K562 (cell line): ENCODE measurements around the gene IRAK3. TPM values are rescaled to one million over a fixed set of nuclear protein-coding genes. Genes with fewer than 3 reads are reported as not detected.

Experiments used
- ATAC-seq: fragments of 200-7000 bp; cut with Tn5 transposase; 3 replicates; pipeline ENCODE4 v1.9.1; 2020; ENCODE audit warnings: moderate library complexity
- BruUV-seq: library from RNA; stranded (reverse); fragments of 400-500 nt; replicated peaks from 2 replicates; lab custom pipeline; 2021; lab: Mats Ljungman, UMichigan
- CTCF ChIA-PET: fragments of 300-600 bp; formaldehyde crosslinking; extraction: SDS; loops from one replicate; lab custom pipeline; 2021; ENCODE audit warnings: low intra/inter-chr PET ratio; lab: Yijun Ruan, JAX
- POLR2A ChIA-PET: fragments of 300-600, 350-650 bp; sonication (Branson Sonifier 250); formaldehyde crosslinking; extraction: SDS; loops from one replicate; lab custom pipeline; 2021; ENCODE audit warnings: antibody characterized with exemption, inconsistent platforms; lab: Yijun Ruan, JAX
- DNase-seq, 4 experiments: peaks; one replicate each; pipeline versions ENCODE4 v3.0.0 to v3.0.0-alpha.2; 2011 to 2018; ENCODE audit warnings: low spot score in 3 of 4, mixed read lengths in 3 of 4; ENCODE audit errors: extremely low read depth in 1 of 4
- FAIRE-seq: peaks from 2 replicates; lab custom pipeline; 2011; peaks lifted over from hg19 to GRCh38; lab: Jason Lieb, UNC
- H2AFZ ChIP-seq: 2 replicates; pipeline ENCODE4 v1.6.0; 2011; ENCODE audit warnings: low read depth, low read length, control low read depth, inconsistent platforms
- H3K27ac ChIP-seq: fragments of 200-600 bp; 3 replicates; pipeline ENCODE4 v1.8.0; 2011; ENCODE audit warnings: low read depth, mild to moderate bottlenecking, control low read depth, inconsistent platforms, low read length, moderate library complexity, mixed read lengths; ENCODE audit errors: extremely low read depth
- H3K27me3 ChIP-seq, 2 experiments: fragments of 300-600 bp in 1 of 2; 2 replicates in 1 of 2; 3 replicates in 1 of 2; pipeline versions ENCODE4 v1.6.0 to v1.8.0; 2011; ENCODE audit warnings: inconsistent platforms in 2 of 2, low read length in 2 of 2, mild to moderate bottlenecking in 1 of 2, mixed read lengths in 1 of 2, moderate library complexity in 1 of 2; ENCODE audit not compliant: control insufficient read depth in 2 of 2, insufficient read depth in 2 of 2
- H3K36me3 ChIP-seq: fragments of 300-600 bp; 3 replicates; pipeline ENCODE4 v1.8.0; 2011; ENCODE audit warnings: mild to moderate bottlenecking, low read length, inconsistent platforms; ENCODE audit not compliant: control insufficient read depth, insufficient read depth
- H3K4me1 ChIP-seq, 2 experiments: fragments of 200-600 bp in 1 of 2; replicated peaks in 1 of 2; 2 replicates in 1 of 2; 3 replicates in 1 of 2; pipeline versions ENCODE4 v1.5.1 to v1.8.0; 2011; ENCODE audit warnings: inconsistent platforms in 2 of 2, low read length in 2 of 2, mild to moderate bottlenecking in 1 of 2, mixed read lengths in 1 of 2, moderate library complexity in 1 of 2; ENCODE audit not compliant: control insufficient read depth in 2 of 2, insufficient read depth in 2 of 2
- H3K4me2 ChIP-seq: 2 replicates; pipeline ENCODE4 v1.6.1; 2011; ENCODE audit warnings: low read length, control low read depth, inconsistent platforms, mixed read lengths; ENCODE audit not compliant: insufficient read depth
- H3K4me3 ChIP-seq: fragments of 200-600 bp; sonication (generic), shearing (Covaris generic); 2 replicates; pipeline ENCODE4 v1.5.1; 2016; ENCODE audit warnings: control low read depth, inconsistent platforms
- H3K79me2 ChIP-seq: fragments of 200-600 bp; 3 replicates; pipeline ENCODE4 v1.8.0; 2011; ENCODE audit warnings: low read length, inconsistent platforms; ENCODE audit not compliant: control insufficient read depth, insufficient read depth
- H3K9ac ChIP-seq, 2 experiments: 2 replicates each; pipeline versions ENCODE4 v1.6.0 to v1.6.1; 2011; ENCODE audit warnings: low read depth in 2 of 2, low read length in 2 of 2, control low read depth in 1 of 2, inconsistent platforms in 1 of 2, mild to moderate bottlenecking in 1 of 2, mixed read lengths in 1 of 2; ENCODE audit not compliant: insufficient read depth in 1 of 2
- H3K9me1 ChIP-seq: one replicate; pipeline ENCODE4 v1.6.0; 2011; ENCODE audit warnings: inconsistent platforms, mild to moderate bottlenecking, low read length, moderate library complexity; ENCODE audit not compliant: control insufficient read depth, insufficient read depth
- H3K9me3 ChIP-seq: replicated peaks from 2 replicates; pipeline ENCODE4 v1.5.1; 2011; ENCODE audit warnings: low read depth, low read length, inconsistent platforms; ENCODE audit not compliant: control insufficient read depth, insufficient read depth
- H4K20me1 ChIP-seq: replicated peaks from 2 replicates; pipeline ENCODE4 v1.6.1; 2011; ENCODE audit warnings: low read length, inconsistent platforms, mixed read lengths; ENCODE audit not compliant: control insufficient read depth, insufficient read depth
- NR2C2 ChIP-seq, 2 experiments: fragments of 200-800 bp in 1 of 2; sonication (Bioruptor generic) in 1 of 2; sonication (generic) in 1 of 2; formaldehyde crosslinking in 1 of 2; IDR thresholded peaks; 2 replicates each; pipeline versions ENCODE4 v1.6.1 to v1.8.0; 2016 to 2022; ENCODE audit warnings: mild to moderate bottlenecking in 1 of 2, missing compliant biosample characterization in 1 of 2, missing genetic modification characterization in 1 of 2, missing genetic modification reagents in 1 of 2
- RAD21 ChIP-seq, 2 experiments: fragments of 250-450 bp in 1 of 2; fragments of 450-650 bp in 1 of 2; sonication (Bioruptor Pico) in 1 of 2; formaldehyde crosslinking in 1 of 2; IDR thresholded peaks in 1 of 2; conservative IDR thresholded peaks in 1 of 2; 2 replicates each; pipeline versions ENCODE4 v1.4.0 to v1.8.0; 2020 to 2022; ENCODE audit warnings: mild to moderate bottlenecking in 2 of 2, moderate library complexity in 1 of 2
- SMC3 ChIP-seq: conservative IDR thresholded peaks from 2 replicates; pipeline ENCODE4 v1.6.1; 2011; ENCODE audit warnings: low read depth, low read length, improper control_type of control experiment; ENCODE audit not compliant: insufficient read depth
- SRSF9 ChIP-seq: fragments of 200-400 bp; formaldehyde crosslinking; IDR thresholded peaks from 2 replicates; pipeline ENCODE4 v1.6.1; 2017; ENCODE audit warnings: low read depth, low read length, borderline replicate concordance
- TEAD1 ChIP-seq, 2 experiments: fragments of 450-650 bp in 1 of 2; sonication (generic) in 1 of 2; formaldehyde crosslinking; IDR thresholded peaks; 2 replicates each; pipeline versions ENCODE4 v1.4.0 to v1.8.0; 2020 to 2022; ENCODE audit warnings: mild to moderate bottlenecking in 2 of 2, missing genetic modification reagents in 1 of 2
- WGBS: fragments of 100-300 bp; shearing (Covaris generic); methylation state at CpG from one replicate; pipeline ENCODE4 v1.1.6; 2016; ENCODE audit warnings: low coverage, mixed read lengths; ENCODE audit not compliant: insufficient coverage; ENCODE audit errors: missing lambda C conversion rate; 5-methylcytosine and 5-hydroxymethylcytosine counted together
- in situ Hi-C: fragments of 300-500 bp; cut with MboI; formaldehyde crosslinking; loops from 4 replicates; pipeline ENCODE4 v1.15.0; 2018; ENCODE audit warnings: inconsistent platforms, mixed read lengths
- intact Hi-C: fragments of 100-400 bp; cut with micrococcal nuclease; formaldehyde crosslinking; loops from 2 replicates; pipeline ENCODE4 v1.14.2; 2022
- polyA plus RNA-seq, 8 experiments: library from polyadenylated mRNA; depleted of rRNA in 4 of 8; stranded (reverse) in 5 of 8; unstranded in 3 of 8; fragments of >200 nt; fragmentation: Nextera tagmentation in 2 of 8; fragmentation: Illumina TruSeq in 1 of 8; extraction: Ambion mirVana in 2 of 8; extraction: Trizol in 1 of 8; gene quantifications; 2 replicates each; pipeline versions ENCODE4 v1.2.1 to v1.2.3, GENCODE V29; 2011 to 2014; ENCODE audit warnings: inconsistent platforms in 1 of 8, missing spikeins in 1 of 8
- total RNA-seq, 7 experiments: library from RNA; depleted of rRNA in 6 of 7; stranded (reverse); fragments of >200 nt in 6 of 7; fragmentation: Illumina TruSeq in 2 of 7; extraction: Trizol in 2 of 7; gene quantifications; 2 replicates each; pipeline versions ENCODE4 v1.2.1 to v1.2.3, GENCODE V29; 2011 to 2021; ENCODE audit warnings: low replicate concordance in 1 of 7
- TF ChIP-seq, protein P1 (sequence below): fragments of 200-800 bp; sonication (Bioruptor generic); IDR thresholded peaks from 2 replicates; pipeline ENCODE4 v1.6.1; 2017; ENCODE audit warnings: missing genetic modification characterization, missing compliant biosample characterization
- TF ChIP-seq, protein P2 (sequence below): IDR thresholded peaks from 2 replicates; pipeline ENCODE4 v1.6.1; 2011; ENCODE audit warnings: borderline replicate concordance, low read depth, mild to moderate bottlenecking, moderate library complexity, low read length; ENCODE audit not compliant: insufficient read depth, poor library complexity, severe bottlenecking
- TF ChIP-seq, protein P3 (sequence below), 3 experiments: IDR thresholded peaks in 2 of 3; conservative IDR thresholded peaks in 1 of 3; 2 replicates each; pipeline ENCODE4 v1.5.1; 2011 to 2012; ENCODE audit warnings: low read length in 3 of 3, mild to moderate bottlenecking in 3 of 3, control low read depth in 2 of 3, improper control_type of control experiment in 1 of 3, inconsistent platforms in 1 of 3, low read depth in 1 of 3, mixed read lengths in 1 of 3, moderate library complexity in 1 of 3; ENCODE audit not compliant: insufficient read depth in 2 of 3
- TF ChIP-seq, protein P4 (sequence below): fragments of 450-650 bp; formaldehyde crosslinking; IDR thresholded peaks from 2 replicates; pipeline ENCODE4 v1.4.0; 2020; ENCODE audit warnings: mild to moderate bottlenecking, moderate library complexity

Gene IRAK3
- total and polyA plus RNA-seq, 9 of the 15 experiments (the other 6 are each of a cell fraction or from before 2014, with no cell fraction given): 0.06 to 0.09 (median 0.07) TPM; not detected in 6

DNA sequence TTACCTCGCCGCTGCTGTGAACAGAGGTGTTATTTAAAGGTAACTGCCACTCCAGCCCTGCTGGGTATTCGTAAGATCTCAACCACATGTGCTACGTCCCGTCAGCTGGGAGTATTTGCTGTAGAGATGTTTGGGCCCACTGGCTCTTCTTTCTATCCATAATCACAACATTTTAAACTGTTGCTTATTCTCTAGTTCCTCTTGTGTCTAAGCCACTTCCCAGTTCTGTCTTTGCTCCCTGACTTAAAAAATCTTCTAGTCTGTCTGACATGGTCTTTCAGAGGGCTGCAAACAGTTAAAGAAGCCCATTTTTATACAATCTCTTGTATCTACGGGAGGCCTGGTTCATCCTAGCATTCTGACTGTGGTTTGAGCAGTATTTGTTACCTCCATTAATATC is 80.1 kb downstream of the IRAK3 start (continued):
- TF ChIP-seq, protein P1, sequence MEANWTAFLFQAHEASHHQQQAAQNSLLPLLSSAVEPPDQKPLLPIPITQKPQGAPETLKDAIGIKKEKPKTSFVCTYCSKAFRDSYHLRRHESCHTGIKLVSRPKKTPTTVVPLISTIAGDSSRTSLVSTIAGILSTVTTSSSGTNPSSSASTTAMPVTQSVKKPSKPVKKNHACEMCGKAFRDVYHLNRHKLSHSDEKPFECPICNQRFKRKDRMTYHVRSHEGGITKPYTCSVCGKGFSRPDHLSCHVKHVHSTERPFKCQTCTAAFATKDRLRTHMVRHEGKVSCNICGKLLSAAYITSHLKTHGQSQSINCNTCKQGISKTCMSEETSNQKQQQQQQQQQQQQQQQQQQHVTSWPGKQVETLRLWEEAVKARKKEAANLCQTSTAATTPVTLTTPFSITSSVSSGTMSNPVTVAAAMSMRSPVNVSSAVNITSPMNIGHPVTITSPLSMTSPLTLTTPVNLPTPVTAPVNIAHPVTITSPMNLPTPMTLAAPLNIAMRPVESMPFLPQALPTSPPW (CRISPR knock-in tag): no peak

DNA sequence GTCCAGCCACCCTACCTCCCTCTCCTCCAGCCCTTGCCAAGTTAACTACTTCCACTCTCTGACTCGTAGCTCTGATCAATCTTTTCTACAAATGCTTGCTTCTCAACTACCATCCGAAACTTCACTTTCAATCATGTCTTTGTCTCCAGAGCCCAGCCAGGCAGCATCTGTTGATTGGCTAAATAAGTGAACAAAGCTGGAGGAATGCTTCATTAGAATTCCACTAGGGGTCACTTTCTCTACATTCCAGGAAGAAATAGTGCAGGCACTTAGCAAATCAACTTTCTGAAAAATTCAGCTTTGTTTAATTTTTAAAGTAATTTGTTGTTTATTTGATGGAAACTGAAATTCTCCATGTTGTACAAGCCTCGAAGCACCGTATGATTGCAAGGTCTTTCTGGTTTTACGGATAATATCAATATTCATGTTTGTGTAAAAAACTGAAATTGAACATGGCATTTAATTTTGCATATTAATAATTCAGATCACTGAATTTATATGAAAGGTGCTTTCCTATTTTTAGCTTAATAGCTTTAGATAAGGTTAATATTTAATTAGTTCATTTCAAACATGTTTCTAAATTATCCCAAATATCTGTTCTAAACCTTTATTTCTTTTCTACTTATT is 80.9 kb downstream of the IRAK3 start:
- ChIA-PET CTCF (interaction anchor here (0.6 to 1.6 kb wide), 3 partner anchors 9 to 427 kb away, joined by 3 to 10 read pairs (median 3); no protein-coding TSS in a partner anchor), POLR2A (interaction anchor here (0.8 kb wide), 1 partner anchor 27 kb away, joined by 4 read pairs; no protein-coding TSS in a partner anchor)
- Histone ChIP-seq H3K4me3 (no peak overlapping the region), H3K9ac (no peak overlapping the region), H3K9me3 (no peaks in the 10 kb centered on the region), H3K4me2 (no peak overlapping the region), H2AFZ (0 out of 2 replicates have a peak overlapping the region, but pooled peaks have one; percentile 60), H3K4me1 (no peaks in the 10 kb centered on the region; a peak in 2 of 5 replicates), H4K20me1 (no peaks in the 10 kb centered on the region), H3K9me1 (no peaks in the 10 kb centered on the region), H3K27me3 (peaks cover 0 to 2% of the 10 kb centered on the region in 2 experiments; a peak in 2 of 5 replicates), H3K36me3 (no peaks in the 10 kb centered on the region), H3K27ac (no peak overlapping the region), H3K79me2 (no peaks in the 10 kb centered on the region)
- peak; percentile 88 for ATAC-seq
- peak in 2 of 4 experiments; percentile 36 to 49 for DNase-seq
- no TSS peak for BruUV-seq
- intact Hi-C loops: loop anchor here (2.0 to 5.0 kb wide), 3 partner anchors 77 to 422 kb away; no protein-coding TSS in a partner anchor
- in situ Hi-C loops: loop anchor here (5.0 kb wide), 1 partner anchor 137 kb away; no protein-coding TSS in a partner anchor
- FAIRE-seq: peak; percentile 81
- WGBS: 1% methylated on average over 5 of the region's 5 CpGs
- TF ChIP-seq, protein P2, sequence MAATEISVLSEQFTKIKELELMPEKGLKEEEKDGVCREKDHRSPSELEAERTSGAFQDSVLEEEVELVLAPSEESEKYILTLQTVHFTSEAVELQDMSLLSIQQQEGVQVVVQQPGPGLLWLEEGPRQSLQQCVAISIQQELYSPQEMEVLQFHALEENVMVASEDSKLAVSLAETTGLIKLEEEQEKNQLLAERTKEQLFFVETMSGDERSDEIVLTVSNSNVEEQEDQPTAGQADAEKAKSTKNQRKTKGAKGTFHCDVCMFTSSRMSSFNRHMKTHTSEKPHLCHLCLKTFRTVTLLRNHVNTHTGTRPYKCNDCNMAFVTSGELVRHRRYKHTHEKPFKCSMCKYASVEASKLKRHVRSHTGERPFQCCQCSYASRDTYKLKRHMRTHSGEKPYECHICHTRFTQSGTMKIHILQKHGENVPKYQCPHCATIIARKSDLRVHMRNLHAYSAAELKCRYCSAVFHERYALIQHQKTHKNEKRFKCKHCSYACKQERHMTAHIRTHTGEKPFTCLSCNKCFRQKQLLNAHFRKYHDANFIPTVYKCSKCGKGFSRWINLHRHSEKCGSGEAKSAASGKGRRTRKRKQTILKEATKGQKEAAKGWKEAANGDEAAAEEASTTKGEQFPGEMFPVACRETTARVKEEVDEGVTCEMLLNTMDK: peak; percentile 60
- TF ChIP-seq TEAD1 (CRISPR knock-in tag; IDR thresholded peaks at IDR 0.05) (peak; percentile 52 to 83; a peak in 3 of 4 replicates), SMC3 (0 out of 2 replicates have a peak, but pooled peaks have one; percentile 36), SRSF9 (no peak), NR2C2 (CRISPR knock-in tag; IDR thresholded peaks at IDR 0.05) (no peak), NR2C2 (tag; IDR thresholded peaks at IDR 0.05) (no peak), RAD21 (CRISPR knock-in tag; conservative IDR thresholded peaks at IDR 0.05 in 1 of 2, IDR thresholded peaks at IDR 0.05 in 1 of 2) (peak; percentile 72 to 80)
- TF ChIP-seq, protein P3, sequence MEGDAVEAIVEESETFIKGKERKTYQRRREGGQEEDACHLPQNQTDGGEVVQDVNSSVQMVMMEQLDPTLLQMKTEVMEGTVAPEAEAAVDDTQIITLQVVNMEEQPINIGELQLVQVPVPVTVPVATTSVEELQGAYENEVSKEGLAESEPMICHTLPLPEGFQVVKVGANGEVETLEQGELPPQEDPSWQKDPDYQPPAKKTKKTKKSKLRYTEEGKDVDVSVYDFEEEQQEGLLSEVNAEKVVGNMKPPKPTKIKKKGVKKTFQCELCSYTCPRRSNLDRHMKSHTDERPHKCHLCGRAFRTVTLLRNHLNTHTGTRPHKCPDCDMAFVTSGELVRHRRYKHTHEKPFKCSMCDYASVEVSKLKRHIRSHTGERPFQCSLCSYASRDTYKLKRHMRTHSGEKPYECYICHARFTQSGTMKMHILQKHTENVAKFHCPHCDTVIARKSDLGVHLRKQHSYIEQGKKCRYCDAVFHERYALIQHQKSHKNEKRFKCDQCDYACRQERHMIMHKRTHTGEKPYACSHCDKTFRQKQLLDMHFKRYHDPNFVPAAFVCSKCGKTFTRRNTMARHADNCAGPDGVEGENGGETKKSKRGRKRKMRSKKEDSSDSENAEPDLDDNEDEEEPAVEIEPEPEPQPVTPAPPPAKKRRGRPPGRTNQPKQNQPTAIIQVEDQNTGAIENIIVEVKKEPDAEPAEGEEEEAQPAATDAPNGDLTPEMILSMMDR (IDR thresholded peaks at IDR 0.05 in 2 of 3, conservative IDR thresholded peaks at IDR 0.05 in 1 of 3; ENCODE audit: insufficient read depth in 2 of 3, low read depth in 1 of 3, low read length in 3 of 3): peak; percentile 52 to 73 (median 59); a peak in 5 of 6 replicates
- TF ChIP-seq, protein P4, sequence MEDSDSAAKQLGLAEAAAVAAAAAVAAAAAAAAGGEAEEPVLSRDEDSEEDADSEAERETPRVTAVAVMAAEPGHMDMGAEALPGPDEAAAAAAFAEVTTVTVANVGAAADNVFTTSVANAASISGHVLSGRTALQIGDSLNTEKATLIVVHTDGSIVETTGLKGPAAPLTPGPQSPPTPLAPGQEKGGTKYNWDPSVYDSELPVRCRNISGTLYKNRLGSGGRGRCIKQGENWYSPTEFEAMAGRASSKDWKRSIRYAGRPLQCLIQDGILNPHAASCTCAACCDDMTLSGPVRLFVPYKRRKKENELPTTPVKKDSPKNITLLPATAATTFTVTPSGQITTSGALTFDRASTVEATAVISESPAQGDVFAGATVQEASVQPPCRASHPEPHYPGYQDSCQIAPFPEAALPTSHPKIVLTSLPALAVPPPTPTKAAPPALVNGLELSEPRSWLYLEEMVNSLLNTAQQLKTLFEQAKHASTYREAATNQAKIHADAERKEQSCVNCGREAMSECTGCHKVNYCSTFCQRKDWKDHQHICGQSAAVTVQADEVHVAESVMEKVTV: peak; percentile 44; the same call in 1 of the 2 replicates
